Esophagus (tissue), 2 donors: Measurements from ENCODE around the gene TAOK3. TPM values are rescaled to one million over a fixed set of nuclear protein-coding genes. Genes with fewer than 3 reads are reported as not detected.
A peak's percentile ranks its signal among the peaks of the same experiment; 100 is the strongest.
"Not testable (repeated sequence)": the region's sequence is repeated elsewhere in the genome, so short reads cannot be mapped to it uniquely, and the experiment has no call there.

Experiments used
- H3K27ac ChIP-seq, 2 donors: one replicate each; pipeline ENCODE4 v1.5.1; 2013; ENCODE audit warnings: low read depth in 2 of 2, mild to moderate bottlenecking in 2 of 2, inconsistent platforms in 1 of 2, low read length in 1 of 2, moderate library complexity in 1 of 2
- H3K27me3 ChIP-seq, 2 donors: one replicate each; pipeline ENCODE4 v1.6.1; 2013; ENCODE audit warnings: low read length in 2 of 2, control low read depth in 1 of 2, mild to moderate bottlenecking in 1 of 2; ENCODE audit not compliant: insufficient read depth in 2 of 2, control insufficient read depth in 1 of 2
- H3K36me3 ChIP-seq, 2 donors: one replicate each; pipeline ENCODE4 v1.6.1; 2013; ENCODE audit warnings: low read length in 1 of 2; ENCODE audit not compliant: control insufficient read depth in 2 of 2, insufficient read depth in 2 of 2
- H3K4me1 ChIP-seq, 2 donors: one replicate each; pipeline ENCODE4 v1.6.1; 2013; ENCODE audit warnings: low read length in 1 of 2; ENCODE audit not compliant: control insufficient read depth in 2 of 2, insufficient read depth in 2 of 2
- H3K4me3 ChIP-seq, 2 donors: one replicate each; pipeline ENCODE4 v1.5.1; 2013; ENCODE audit warnings: low read length in 2 of 2, mild to moderate bottlenecking in 2 of 2, low read depth in 1 of 2, moderate library complexity in 1 of 2
- H3K9me3 ChIP-seq, 2 donors: one replicate each; pipeline ENCODE4 v1.6.1; 2013; ENCODE audit warnings: mild to moderate bottlenecking in 2 of 2, low read depth in 1 of 2, low read length in 1 of 2, moderate library complexity in 1 of 2; ENCODE audit not compliant: control insufficient read depth in 2 of 2, insufficient read depth in 1 of 2
- WGBS, 2 donors: extraction: QIAGEN DNeasy Blood & Tissue Kit; methylation state at CpG; one replicate each; pipeline ENCODE4 v1.1.7; 2013; 5-methylcytosine and 5-hydroxymethylcytosine counted together
- polyA plus RNA-seq, 2 donors: library from polyadenylated mRNA; stranded (reverse); fragments of 200-250 nt; gene quantifications; one replicate each; pipeline ENCODE4 v1.2.3, GENCODE V29; 2013
- donor health status: healthy with polysubstance abuse.
- donor health status: Bipolar disorder and iron deficiency.

Gene TAOK3
- 10 to 100 TPM; 11.3 to 12.2 TPM for polyA plus RNA-seq

DNA sequence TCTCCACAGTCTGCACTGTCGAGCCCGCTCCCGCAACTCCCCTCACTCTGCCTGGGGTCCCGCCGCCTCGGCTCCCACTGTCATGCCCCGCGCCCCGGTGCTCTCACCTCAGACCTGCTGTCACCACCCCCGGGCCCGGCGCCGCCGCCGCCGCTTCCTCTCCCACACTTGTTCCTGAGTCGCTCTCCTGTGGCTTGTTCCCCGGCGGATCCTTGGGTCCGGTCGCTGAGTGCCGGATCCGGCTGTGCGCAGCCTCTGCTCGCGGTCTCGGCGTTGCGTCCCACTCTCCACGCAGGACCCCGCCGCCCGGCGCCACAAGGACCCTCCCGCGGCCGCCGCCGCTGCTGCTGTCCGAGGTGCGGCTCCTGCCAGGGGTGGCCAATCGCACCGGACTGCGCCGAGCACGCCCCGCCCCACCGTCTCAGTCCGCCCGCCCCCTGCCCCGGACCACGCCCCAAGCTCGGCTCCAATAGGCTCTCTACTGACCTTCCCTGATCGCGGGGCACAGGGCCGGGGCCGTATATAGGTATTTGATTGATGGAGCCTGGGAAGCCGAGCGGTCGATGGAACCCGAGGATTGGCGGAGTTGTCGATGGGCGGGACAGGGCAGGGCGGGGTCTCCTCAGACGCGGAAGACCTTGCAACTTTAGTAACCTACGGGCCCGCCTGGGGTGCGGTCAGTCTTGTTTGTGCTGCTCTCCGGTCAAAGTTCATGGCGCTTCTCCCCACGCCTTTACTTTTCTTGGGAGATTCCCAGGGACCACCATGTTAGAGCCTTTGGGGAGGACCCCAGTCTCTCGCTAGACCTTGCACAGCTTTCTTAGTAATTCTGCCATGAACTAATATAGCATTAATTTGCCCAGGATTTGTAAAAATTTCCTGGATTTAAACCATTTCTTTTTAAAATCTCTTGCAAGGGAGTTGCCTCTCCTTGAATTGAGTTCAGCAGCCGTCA is at the start of gene TAOK3:
TAOK3 (minus strand) TSS at position 367 of the 955 bp plus-strand sequence. CDS start 117,340 bp downstream, outside the sequence.
- no peaks in the 10 kb centered on the region for H3K9me3 ChIP-seq
- peak within 1 kb of the TSS; percentile 81 to 92 for H3K4me3 ChIP-seq
- H3K27ac ChIP-seq: peak within 1 kb of the TSS; percentile 93 to 95
- H3K27me3 ChIP-seq: no peaks in the 10 kb centered on the region
- no peaks in the 10 kb centered on the region for H3K36me3 ChIP-seq
- 0% methylated on average over 75 of the region's 75 CpGs for WGBS, 2 donors
- H3K4me1 ChIP-seq: peaks cover 0 to 2% of the 10 kb centered on the region in 2 donors

GRCh38 chr12:118420673-118421072 is 48.0 kb upstream of the TAOK3 start:
- no peaks in the 10 kb centered on the region for H3K27me3 ChIP-seq

DNA sequence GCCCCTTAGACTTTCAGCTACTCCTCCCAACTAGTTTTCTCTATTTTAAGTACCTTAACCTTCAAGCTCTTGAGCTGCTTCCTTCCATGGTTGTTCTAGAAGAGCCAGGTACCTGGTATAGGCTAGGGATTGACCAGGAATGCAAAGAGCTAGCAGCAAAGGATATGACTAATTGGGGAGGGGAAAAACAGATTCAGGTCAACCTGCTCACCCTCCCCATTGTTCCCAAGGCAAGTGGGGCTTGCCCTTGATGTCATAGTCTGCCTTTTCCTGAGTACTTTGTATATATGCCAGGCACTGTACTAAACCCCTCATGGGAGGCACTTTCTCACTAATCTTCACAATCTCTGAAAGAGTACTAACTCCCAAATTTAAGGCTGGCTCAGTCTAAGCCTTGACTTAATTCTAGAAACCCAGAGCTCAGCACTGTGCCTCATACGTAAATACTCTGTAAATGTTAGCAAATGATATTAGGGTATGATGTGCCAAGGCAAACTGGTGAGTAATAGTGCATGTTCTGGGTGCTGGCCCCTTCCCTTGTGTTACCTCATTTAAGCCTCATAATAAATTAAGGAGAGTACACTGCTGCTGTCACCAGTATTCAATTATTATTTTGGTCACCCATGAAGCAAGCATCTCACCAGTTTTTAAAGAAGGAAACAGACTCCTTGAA is 45.8 kb upstream of the TAOK3 start:
- H3K36me3 ChIP-seq: peaks cover 8 to 10% of the 10 kb centered on the region in 2 donors
- H3K27ac ChIP-seq: peak overlapping the region in 1 of 2 donors; percentile 26
- H3K9me3 ChIP-seq: no peaks in the 10 kb centered on the region
- no peaks in the 10 kb centered on the region for H3K4me1 ChIP-seq
- H3K27me3 ChIP-seq: no peaks in the 10 kb centered on the region
- no peak overlapping the region for H3K4me3 ChIP-seq
- 57 to 69% methylated on average over 1 of the region's 1 CpG for WGBS, 2 donors

More at GRCh38 chr12:118420673-118421072, 48.0 kb upstream of the TAOK3 start:
- Histone ChIP-seq H3K4me1 (no peaks in the 10 kb centered on the region), H3K9me3 (no peaks in the 10 kb centered on the region), H3K27ac (no peak overlapping the region), H3K4me3 (no peak overlapping the region), H3K36me3 (no peaks in the 10 kb centered on the region)
- WGBS, 2 donors: 93 to 96% methylated on average over 3 of the region's 3 CpGs

GRCh38 chr12:118417942-118418341 is 45.2 kb upstream of the TAOK3 start:
- no peaks in the 10 kb centered on the region for H3K4me1 ChIP-seq
- peaks cover 8 to 10% of the 10 kb centered on the region in 2 donors for H3K36me3 ChIP-seq
- H3K27ac ChIP-seq: no peak overlapping the region
- WGBS, 2 donors: 83 to 85% methylated on average over 3 of the region's 3 CpGs
- H3K4me3 ChIP-seq: no peak overlapping the region
- no peaks in the 10 kb centered on the region for H3K27me3 ChIP-seq
- no peaks in the 10 kb centered on the region for H3K9me3 ChIP-seq

- Histone ChIP-seq H3K27me3 (no peaks in the 10 kb centered on the region), H3K9me3 (no peaks in the 10 kb centered on the region), H3K4me1 (no peaks in the 10 kb centered on the region), H3K27ac (no peak overlapping the region), H3K4me3 (no peak overlapping the region), H3K36me3 (peaks cover 12 to 28% of the 10 kb centered on the region in 2 donors)
- WGBS, 2 donors: 80 to 83% methylated on average over 2 of the region's 2 CpGs
Measured at GRCh38 chr12:118409834-118410233, 37.1 kb upstream of the TAOK3 start.

- H3K4me3 ChIP-seq, H3K27ac ChIP-seq, H3K4me1 ChIP-seq, H3K27me3 ChIP-seq, H3K9me3 ChIP-seq: not testable (repeated sequence)
- WGBS, 2 donors: 84 to 92% methylated on average over 8 of the region's 8 CpGs
- H3K36me3 ChIP-seq: peaks cover 7 to 25% of the 10 kb centered on the region in 2 donors
Measured at GRCh38 chr12:118408241-118408640, 35.5 kb upstream of the TAOK3 start.

DNA sequence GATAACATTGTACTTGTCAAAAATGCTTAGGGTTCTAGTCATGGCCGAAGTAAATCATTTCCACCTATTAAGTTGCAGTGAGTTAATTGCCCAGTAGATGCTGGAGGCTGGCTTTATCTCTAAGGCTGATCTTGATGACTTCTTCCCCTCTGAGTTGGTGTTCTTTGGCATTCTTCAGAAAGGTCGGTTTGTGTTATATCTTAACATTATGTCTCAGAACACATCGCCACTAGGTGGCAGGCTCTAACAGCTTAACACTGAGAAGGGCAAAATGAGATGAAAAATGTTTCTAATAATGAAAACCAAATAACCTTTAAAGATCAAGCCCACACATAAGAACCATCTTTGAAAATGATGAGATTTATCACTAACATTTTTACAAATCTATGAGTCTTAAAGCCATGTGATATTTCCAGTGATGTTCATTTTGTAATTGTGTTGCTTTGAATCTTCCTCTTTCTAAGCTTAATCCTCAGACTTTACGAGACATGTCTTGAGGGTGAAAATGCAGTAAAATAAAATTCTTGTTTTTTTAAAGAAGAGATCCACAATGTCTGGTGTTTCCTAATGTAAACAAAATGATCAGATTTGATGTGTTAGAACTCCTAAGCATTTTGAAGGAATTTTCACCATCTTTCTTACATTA is 32.3 kb upstream of the TAOK3 start:
- WGBS, 2 donors: 43 to 47% methylated on average over 4 of the region's 4 CpGs
- Histone ChIP-seq H3K27ac (no peak overlapping the region), H3K36me3 (peaks cover 11 to 13% of the 10 kb centered on the region in 2 donors)

GRCh38 chr12:118402251-118402650 is 29.5 kb upstream of the TAOK3 start:
- 76 to 77% methylated on average over 6 of the region's 6 CpGs for WGBS, 2 donors
- H3K36me3 ChIP-seq: peaks cover 12 to 17% of the 10 kb centered on the region in 2 donors

More for the DNA sequence above, 32.3 kb upstream of the TAOK3 start:
- no peaks in the 10 kb centered on the region for H3K9me3 ChIP-seq
- H3K27me3 ChIP-seq: no peaks in the 10 kb centered on the region
- H3K4me1 ChIP-seq: no peaks in the 10 kb centered on the region
- H3K4me3 ChIP-seq: no peak overlapping the region

DNA sequence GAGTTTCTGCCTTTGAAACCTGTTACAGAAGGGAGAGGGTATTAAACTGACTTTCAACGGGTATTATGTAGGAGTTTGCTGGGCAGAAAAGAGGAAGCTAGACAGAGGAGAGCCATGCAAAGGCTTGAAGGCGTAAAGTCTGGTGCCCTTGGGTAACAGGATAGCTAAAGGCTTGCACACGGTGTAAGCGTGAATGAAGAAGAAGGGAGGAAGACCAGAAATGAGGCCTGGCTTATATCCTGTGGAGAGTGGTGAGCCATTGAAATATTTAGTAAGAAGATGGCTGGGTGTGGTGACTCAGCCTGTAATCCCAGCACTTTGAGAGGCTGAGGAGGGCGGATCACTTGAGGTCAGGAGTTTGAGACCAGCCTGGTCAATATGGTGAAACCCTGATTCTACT is 26.2 kb upstream of the TAOK3 start:
- Histone ChIP-seq H3K4me1 (no peaks in the 10 kb centered on the region), H3K36me3 (peaks cover 10 to 12% of the 10 kb centered on the region in 2 donors), H3K27me3 (no peaks in the 10 kb centered on the region), H3K9me3 (no peaks in the 10 kb centered on the region), H3K27ac (no peak overlapping the region), H3K4me3 (no peak overlapping the region)
- WGBS, 2 donors: 90 to 95% methylated on average over 5 of the region's 5 CpGs

More at GRCh38 chr12:118402251-118402650, 29.5 kb upstream of the TAOK3 start:
- H3K27ac ChIP-seq: no peak overlapping the region
- no peak overlapping the region for H3K4me3 ChIP-seq
- no peaks in the 10 kb centered on the region for H3K27me3 ChIP-seq
- no peaks in the 10 kb centered on the region for H3K9me3 ChIP-seq
- no peaks in the 10 kb centered on the region for H3K4me1 ChIP-seq
